ENCODE results near the gene MAP2. TPM values are rescaled to one million over a fixed set of nuclear protein-coding genes. Genes with fewer than 3 reads are reported as not detected.

MAP2 gene
- total RNA-seq, 2 donors from 2014 or later = 4.7 to 6.6 TPM

DNA sequence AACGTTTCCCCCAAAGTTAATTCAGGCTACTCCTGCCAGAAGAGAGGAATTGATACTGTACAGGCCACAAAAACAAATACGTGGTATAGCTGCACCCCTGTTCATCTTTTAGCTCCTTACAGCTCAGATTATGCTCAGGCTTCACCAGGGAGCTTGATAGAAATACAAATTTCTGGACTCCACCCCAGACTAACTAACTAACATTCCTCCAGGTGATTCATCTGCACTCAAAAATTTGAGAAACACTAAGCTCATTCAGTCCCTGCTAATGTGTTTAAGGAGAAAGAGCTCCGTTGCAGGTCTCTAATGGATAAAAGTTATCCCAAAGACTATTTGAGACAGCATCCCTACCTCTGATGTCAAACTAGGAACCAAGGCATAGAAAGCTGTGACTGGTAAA lies 311.0 kb downstream of the MAP2 start:
- intact Hi-C loops (cut with DNase I) = no loop called here
- no peak for DNase-seq
- no peak for ATAC-seq

DNA sequence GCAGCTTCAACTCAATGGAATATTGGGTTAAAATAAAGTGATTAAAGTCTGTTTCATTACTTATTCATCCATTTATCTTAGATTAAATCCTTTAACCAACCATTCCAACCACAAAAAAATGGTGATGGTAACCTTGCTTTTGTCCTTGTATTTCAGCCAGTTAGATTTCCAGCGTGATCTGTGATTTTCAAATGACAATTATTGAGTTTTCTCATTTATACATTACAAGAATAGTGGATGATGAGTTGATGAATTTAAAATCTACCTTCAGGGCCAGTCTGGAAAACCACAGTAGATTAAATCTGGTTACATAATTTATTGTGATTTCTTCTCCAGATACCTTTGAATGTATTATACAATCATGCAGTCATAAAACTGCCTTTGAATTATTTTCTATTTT lies 318.1 kb downstream of the MAP2 start:
- intact Hi-C loops (cut with DNase I) = no loop called here
- ATAC-seq (no peak), DNase-seq (no peak)

DNA sequence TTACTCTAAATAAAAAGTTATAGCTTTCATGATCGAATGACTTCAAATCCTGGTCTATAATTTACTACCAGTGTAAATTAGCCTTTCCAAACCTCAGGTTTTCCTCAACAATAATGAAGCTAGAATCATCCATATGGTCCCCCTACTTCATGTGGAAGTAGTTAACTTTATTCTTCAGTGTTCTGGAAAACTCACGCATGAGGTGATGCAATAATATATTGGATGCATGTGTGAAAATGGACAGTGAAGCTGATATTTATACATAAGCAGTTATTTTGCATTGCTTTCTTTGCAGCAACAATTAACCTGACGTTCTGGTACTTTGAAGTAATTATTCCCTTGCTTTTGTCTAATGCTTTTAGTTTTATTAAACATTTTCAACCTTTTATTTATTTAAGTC lies 329.2 kb downstream of the MAP2 start:
- DNase-seq (no peak), ATAC-seq (no peak)
- intact Hi-C loops (cut with DNase I) = no loop called here

DNA sequence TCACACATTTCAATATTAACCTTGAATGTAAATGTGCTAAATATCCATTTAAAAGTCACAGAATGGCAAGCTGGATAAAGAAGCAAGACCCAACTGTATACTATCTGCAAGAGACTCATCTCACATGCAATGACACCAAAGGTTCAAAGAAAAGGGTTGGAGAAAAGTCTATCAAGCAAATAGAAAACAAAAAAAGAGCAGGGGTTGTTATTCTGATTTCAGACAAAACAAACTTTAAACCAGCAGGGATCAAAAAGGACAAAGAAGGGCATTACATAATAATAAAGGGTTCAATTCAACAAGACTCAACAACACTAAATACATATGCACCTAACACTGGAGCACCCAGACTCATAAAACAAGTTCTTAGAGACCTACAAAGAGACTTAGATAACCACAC lies 333.3 kb downstream of the MAP2 start:
- ATAC-seq (no peak), DNase-seq (no peak)
- intact Hi-C loops (cut with DNase I) = no loop called here

DNA sequence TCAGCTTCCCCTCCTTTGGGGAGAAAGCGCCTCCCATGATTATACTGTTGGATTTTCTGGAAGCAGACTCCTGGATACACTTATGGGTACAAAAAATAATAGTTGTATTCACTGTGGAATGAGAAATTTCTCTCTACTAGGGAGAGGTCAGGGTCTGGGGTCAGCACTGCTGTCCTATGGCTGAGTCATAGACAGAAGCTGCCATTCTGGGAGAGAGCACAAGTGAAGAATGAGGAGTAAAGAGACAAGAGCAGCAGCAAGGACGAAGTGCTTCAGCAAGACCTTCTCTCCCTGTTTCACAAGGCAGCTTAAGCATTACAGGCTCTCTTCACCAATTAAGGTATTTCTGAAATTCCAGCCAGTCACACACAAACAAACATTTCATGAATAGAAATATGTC lies 337.7 kb downstream of the MAP2 start:
- intact Hi-C loops (cut with DNase I) = no loop called here
- ATAC-seq = no peak
- no peak for DNase-seq

DNA sequence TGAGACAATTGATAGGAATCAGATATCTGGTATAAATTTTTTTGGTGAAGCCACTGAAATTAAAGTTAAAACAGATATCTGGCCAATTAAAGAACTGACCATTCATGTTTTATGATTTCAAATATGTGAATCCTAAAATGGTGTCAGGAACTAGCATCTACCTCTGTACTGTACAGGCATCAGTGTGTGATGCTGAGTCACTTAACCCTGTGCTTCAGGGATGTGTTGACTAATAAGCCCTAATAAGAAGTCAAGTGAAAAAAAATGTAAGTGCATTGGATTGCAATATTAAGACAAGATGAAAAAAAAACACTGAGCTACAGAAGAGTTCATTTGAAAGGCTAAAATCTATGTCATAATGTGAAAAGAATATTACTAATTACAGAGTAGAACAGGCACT lies 338.7 kb downstream of the MAP2 start:
- no peak for ATAC-seq
- intact Hi-C loops (cut with DNase I) = no loop called here
- DNase-seq = no peak

DNA sequence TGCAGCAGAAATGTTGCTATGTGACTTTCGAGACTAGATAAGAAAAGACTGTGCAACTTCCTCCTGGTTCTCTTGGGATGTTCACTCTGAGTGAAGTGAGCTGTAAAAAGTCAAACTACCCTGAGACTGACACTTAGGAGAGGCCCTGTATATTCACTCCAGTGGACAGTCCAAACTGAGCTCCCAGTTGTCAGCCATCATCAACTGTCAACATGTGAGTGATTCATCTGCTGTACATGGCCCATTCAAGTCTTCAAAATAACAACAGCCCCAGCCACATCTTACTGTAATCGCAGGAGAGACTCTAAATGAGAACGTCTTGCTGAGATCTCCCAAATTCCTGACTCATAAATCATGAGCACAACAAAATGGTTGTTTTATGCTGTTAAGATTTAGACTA lies 339.3 kb downstream of the MAP2 start:
- DNase-seq (no peak), ATAC-seq (no peak)
- intact Hi-C loops (cut with DNase I) = no loop called here

DNA sequence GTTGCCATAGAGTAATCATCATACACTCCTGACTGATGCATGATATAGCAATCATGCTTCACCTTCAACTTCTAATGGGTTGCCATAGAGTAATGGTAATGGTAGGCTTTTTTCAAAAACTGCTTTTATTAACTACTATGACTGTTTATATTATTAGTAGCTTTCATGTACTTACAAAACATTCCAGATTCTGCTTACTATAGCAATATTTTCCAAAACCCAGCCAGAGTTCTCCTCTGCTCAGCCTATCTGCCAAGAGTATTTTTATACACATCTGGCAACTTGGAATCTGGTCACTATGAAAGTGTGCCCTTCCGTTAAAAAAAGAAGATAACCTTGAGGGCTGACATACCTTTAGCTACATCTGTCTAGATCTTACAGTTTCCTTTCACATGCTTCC lies 342.8 kb downstream of the MAP2 start:
- DNase-seq (no peak), ATAC-seq (no peak)
- intact Hi-C loops (cut with DNase I) = no loop called here

DNA sequence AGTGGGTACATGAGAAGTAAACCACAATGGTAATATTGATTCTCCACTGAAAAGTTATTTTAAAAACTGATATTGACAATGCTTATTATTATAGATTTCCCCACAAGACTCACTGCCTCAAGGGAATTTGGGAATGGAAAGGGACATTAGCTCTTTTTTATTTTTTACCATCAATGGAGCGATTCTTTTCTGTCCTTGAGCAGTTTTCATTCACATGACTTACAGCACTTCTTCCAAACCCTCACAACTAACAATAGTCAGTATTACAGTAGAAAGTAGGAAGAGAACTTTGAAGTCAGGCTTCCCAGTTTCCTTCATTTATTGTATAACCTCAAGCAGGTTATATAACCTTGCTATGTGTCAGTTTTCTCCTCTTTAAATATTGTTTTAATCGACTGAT lies 343.5 kb downstream of the MAP2 start:
- ATAC-seq (no peak), DNase-seq (no peak)
- intact Hi-C loops (cut with DNase I) = no loop called here

DNA sequence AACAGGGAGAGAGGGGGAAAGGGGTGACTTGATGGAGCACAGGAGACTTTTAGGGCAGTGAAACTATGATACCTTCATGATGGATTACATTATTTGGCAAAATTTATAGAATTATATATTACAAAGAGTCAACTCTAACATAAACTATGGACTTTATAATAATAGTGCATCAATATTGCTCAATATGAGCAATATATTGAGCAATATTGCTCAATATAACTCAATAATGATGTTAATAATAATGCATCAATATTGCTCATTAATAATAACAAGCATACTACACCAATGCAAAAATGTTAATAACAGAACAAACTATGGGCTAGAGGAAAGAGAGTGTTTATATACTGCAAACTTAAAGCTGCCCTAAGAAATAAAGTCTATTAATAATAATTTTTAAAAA lies 344.7 kb downstream of the MAP2 start:
- ATAC-seq = no peak
- intact Hi-C loops (cut with DNase I) = no loop called here
- no peak for DNase-seq

DNA sequence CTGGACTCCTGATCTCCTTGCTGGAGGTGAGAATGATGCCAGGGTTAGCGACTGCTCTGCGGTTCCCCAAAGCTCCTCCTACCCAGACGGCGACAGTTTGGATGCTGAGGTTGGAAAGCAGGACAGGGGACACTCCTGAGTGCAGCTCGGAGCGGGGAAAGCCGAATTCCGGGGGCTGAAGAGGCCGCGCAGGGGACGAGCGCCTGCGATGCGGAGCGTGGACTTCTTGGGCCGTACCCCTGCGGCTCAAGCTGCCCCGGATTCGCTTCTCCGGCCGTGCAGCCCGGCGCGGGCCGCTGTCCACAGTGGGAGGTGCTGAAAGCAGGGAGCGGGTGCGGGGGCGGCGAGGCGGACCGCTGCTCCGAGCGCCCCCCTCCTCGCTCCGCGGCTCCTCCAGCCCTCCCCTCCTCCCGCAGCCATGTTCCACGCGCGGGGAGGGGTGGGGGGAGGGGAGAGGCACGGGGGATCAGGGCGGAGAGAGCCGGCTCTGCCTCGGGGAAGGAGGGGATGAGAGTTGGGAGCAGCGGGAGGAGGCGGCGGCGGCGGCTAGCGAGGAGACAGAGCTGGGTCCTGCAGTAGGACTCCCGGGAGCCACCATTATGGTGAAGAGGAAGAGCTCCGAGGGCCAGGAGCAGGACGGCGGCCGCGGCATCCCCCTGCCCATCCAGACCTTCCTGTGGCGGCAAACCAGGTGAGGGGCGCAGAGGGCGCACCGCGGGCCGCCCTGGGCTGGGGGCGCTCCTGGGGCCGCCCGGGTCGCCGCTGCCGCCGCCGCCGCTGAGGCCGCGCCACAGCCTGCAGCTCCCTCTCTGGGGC lies 347.8 kb downstream of the MAP2 start, which contains the start of gene UNC80:
UNC80 (plus strand) TSS at position 359 of the 816 bp plus-strand sequence; CDS start at position 600, 241 bp downstream.
- peak; percentile 95 to 97 for ATAC-seq
- peak; percentile 64 for DNase-seq
- intact Hi-C loops (cut with DNase I) = no loop called here

DNA sequence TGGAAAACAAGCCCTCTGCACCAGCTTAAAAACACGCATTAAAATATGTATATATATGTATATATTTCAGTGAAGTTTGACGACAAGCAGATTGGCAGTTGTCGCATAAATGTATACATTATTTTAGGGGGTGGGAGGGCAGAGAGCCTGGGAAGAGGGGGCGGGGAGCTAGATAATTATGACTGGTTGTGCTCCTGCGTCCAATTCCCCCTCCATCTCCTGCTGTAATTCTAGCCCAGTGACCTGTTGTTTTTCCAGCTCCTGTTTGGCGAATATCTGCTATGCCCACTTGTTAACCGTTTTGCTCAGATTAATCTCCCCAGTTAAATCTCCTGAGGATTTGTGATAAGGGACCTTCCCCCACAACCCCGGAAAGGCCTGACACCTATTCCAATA lies 348.4 kb downstream of the MAP2 start:
- no peak for ATAC-seq
- intact Hi-C loops (cut with DNase I) = no loop called here
- no peak for DNase-seq

DNA sequence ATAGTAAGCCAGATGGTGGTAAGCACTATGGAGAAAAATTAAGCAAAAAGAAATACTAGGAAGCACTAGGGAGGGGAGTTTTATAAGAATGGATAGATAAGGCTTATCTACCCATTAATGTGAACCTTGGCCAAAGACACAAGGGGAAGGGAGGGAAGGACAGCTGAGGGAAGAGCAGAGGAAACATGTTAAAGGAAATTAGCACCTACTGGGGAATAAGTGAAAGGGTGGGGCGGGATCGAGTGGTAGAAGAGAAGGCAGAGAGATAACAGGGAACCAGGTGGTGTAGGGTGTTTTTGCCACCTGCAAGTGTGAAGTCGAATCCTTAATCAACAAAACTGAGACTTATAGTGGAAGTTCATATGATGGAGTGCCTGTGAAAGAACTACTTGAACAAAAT lies 349.5 kb downstream of the MAP2 start:
- intact Hi-C loops (cut with DNase I) = no loop called here
- ATAC-seq = no peak
- no peak for DNase-seq
